ENCODE results near the gene PTPRN2.

Gene PTPRN2

GRCh38 chr7:157991351-157991750, 596.3 kb downstream of the PTPRN2 start:
- H3K4me3 ChIP-seq (ENCODE audit: low read length) = no peak overlapping the region
- no peak for DNase-seq (ENCODE audit: low read depth)
- TF ChIP-seq CTCF (conservative IDR thresholded peaks at IDR 0.05; ENCODE audit: low read length) = no peak

- no peak overlapping the region for H3K4me3 ChIP-seq (ENCODE audit: low read length)
- DNase-seq (ENCODE audit: low read depth) = no peak
Measured at GRCh38 chr7:157990881-157991250, 596.8 kb downstream of the PTPRN2 start.

GRCh38 chr7:157990226-157990880, 597.3 kb downstream of the PTPRN2 start:
- DNase-seq (ENCODE audit: low read depth) = no peak
- H3K4me3 ChIP-seq (ENCODE audit: low read length) = no peak overlapping the region
- TF ChIP-seq CTCF (conservative IDR thresholded peaks at IDR 0.05; ENCODE audit: low read length) = no peak

More at GRCh38 chr7:157990881-157991250, 596.8 kb downstream of the PTPRN2 start:
- TF ChIP-seq CTCF (conservative IDR thresholded peaks at IDR 0.05; ENCODE audit: low read length) = no peak

- no peak for TF ChIP-seq CTCF (conservative IDR thresholded peaks at IDR 0.05; ENCODE audit: low read length)
- H3K4me3 ChIP-seq (ENCODE audit: low read length) = no peak overlapping the region
- DNase-seq (ENCODE audit: low read depth) = no peak
Measured at GRCh38 chr7:157989589-157989988, 598.0 kb downstream of the PTPRN2 start.

- DNase-seq (ENCODE audit: low read depth) = no peak
- no peak for TF ChIP-seq CTCF (conservative IDR thresholded peaks at IDR 0.05; ENCODE audit: low read length)
- no peak overlapping the region for H3K4me3 ChIP-seq (ENCODE audit: low read length)
Measured at GRCh38 chr7:157987906-157988305, 599.7 kb downstream of the PTPRN2 start.

- no peak for DNase-seq (ENCODE audit: low read depth)
- H3K4me3 ChIP-seq (ENCODE audit: low read length) = no peak overlapping the region
- TF ChIP-seq CTCF (conservative IDR thresholded peaks at IDR 0.05; ENCODE audit: low read length) = no peak
Measured at GRCh38 chr7:157986051-157986450, 601.6 kb downstream of the PTPRN2 start.

GRCh38 chr7:157985636-157986035, 602.0 kb downstream of the PTPRN2 start:
- no peak for DNase-seq (ENCODE audit: low read depth)
- no peak overlapping the region for H3K4me3 ChIP-seq (ENCODE audit: low read length)
- no peak for TF ChIP-seq CTCF (conservative IDR thresholded peaks at IDR 0.05; ENCODE audit: low read length)

All from AG10803 (cell line).